ENCODE measurements around the gene CSRP2. TPM values are rescaled to one million over a fixed set of nuclear protein-coding genes. Genes with fewer than 3 reads are reported as not detected.

The CSRP2 gene
- total RNA-seq, 1 experiment from 2014 or later, result 157 TPM

DNA sequence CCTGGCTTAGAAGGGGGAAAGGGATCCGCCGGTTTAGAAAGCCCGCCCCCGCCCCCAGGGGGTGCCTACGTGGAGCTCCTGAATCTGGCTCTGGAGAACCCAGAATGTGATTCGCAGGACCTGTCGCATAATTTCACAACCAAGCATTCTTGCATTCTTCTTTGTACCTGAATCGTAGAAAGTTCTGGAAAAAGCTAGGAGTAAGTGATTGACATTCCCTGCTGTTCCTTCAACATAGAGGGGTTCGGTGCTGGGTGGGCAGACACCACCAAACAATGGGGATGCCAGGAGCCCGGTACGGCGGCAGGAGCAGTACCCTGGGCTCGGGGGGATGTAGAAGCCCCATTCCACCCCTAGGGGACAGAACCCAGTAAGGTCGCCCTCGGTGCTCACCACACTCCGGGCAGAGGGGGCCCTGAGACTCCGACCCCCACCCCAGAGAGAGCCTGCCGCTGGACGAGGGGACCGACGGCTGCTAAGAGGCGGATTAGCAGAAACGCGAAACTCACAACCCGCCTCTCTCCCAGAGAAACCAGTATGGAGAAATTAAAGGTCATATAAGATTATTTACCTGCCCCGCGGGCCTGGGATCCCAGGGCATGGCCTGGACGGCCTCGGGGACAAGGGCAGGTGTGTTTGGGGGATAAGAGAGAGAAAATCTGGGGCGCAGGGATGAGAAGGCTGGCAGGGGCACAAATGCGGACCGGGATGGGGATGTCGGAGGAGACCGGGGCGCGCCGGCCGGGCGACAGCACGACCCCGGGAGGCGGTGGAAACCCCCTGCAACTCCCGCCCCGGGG lies 520 bp downstream of the CSRP2 start:
- ATAC-seq (peak; percentile 60), DNase-seq (ENCODE audit: low spot score) (peak; percentile 74)
- Mint-ChIP-seq H3K4me3 (peak overlapping the region; percentile 95), H3K27ac (peak overlapping the region; percentile 97), H3K9me3 (no peaks in the 10 kb centered on the region), H3K36me3 (no peaks in the 10 kb centered on the region), H3K27me3 (ENCODE audit: low read depth) (no peaks in the 10 kb centered on the region), H3K4me1 (peaks cover 50% of the 10 kb centered on the region)
- TF ChIP-seq RORB (CRISPR knock-in tag; IDR thresholded peaks at IDR 0.05) (0 out of 2 replicates have a peak, but pooled peaks have one; percentile 27), FOXP1 (CRISPR knock-in tag; IDR thresholded peaks at IDR 0.05; ENCODE audit: borderline replicate concordance) (peak; percentile 69; the same call in 1 of the 2 replicates), JAZF1 (CRISPR knock-in tag; IDR thresholded peaks at IDR 0.05) (no peak), SOX15 (CRISPR knock-in tag; IDR thresholded peaks at IDR 0.05) (no peak), ETV6 (CRISPR knock-in tag; IDR thresholded peaks at IDR 0.05) (0 out of 2 replicates have a peak, but pooled peaks have one; percentile 26), GTF2I (CRISPR knock-in tag; conservative IDR thresholded peaks at IDR 0.05) (no peak), E2F5 (CRISPR knock-in tag; IDR thresholded peaks at IDR 0.05) (no peak), FOXK1 (CRISPR knock-in tag; IDR thresholded peaks at IDR 0.05) (peak; percentile 20; the same call in 1 of the 2 replicates), MYBL2 (CRISPR knock-in tag; IDR thresholded peaks at IDR 0.05) (0 out of 2 replicates have a peak, but pooled peaks have one; percentile 41), CREB1 (CRISPR knock-in tag; IDR thresholded peaks at IDR 0.05) (peak; percentile 1; the same call in 1 of the 2 replicates), ZNF423 (CRISPR knock-in tag; IDR thresholded peaks at IDR 0.05) (peak; percentile 65; the same call in 1 of the 2 replicates)
- TF ChIP-seq, protein P1, sequence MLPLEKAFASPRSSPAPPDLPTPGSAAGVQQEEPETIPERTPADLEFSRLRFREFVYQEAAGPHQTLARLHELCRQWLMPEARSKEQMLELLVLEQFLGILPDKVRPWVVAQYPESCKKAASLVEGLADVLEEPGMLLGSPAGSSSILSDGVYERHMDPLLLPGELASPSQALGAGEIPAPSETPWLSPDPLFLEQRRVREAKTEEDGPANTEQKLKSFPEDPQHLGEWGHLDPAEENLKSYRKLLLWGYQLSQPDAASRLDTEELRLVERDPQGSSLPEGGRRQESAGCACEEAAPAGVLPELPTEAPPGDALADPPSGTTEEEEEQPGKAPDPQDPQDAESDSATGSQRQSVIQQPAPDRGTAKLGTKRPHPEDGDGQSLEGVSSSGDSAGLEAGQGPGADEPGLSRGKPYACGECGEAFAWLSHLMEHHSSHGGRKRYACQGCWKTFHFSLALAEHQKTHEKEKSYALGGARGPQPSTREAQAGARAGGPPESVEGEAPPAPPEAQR (CRISPR knock-in tag; IDR thresholded peaks at IDR 0.05), result no peak
- TF ChIP-seq, protein P2, sequence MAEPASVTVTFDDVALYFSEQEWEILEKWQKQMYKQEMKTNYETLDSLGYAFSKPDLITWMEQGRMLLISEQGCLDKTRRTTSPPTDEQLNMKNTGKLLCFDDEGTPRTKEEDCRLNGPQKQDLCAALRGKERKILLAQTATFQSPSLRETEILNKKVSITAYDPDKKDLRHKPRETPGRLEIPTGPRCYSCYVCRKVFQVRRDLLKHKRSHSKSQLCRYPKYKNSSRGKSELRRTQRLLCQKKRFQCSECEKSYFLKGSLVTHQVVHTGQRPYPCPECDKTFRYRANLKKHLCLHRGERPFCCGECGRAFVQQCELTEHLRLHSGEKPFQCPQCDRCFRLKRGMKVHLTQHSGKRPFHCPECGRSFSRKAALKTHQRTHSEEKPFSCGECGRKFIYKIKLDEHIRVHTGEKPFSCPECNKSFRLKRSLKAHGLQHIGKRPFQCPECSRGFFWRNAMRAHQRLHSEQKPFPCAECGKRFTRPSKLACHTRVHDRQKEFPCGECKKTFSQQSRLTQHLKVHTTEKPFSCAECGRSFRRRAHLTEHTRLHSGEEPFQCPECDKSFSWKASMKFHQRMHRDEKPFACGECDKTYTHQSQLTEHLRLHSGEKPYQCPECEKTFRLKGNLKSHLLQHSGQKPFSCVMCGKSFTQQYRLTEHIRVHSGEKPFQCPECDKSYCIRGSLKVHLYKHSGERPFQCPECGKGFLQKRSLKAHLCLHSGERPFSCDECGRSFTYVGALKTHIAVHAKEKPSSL (CRISPR knock-in tag; conservative IDR thresholded peaks at IDR 0.05), result no peak
- ChIA-PET POLR2A (interaction anchor here (0.5 to 1.8 kb wide), 9 partner anchors 10 to 247 kb away, joined by 3 to 5 read pairs (median 3); partner anchors contain the start of gene ZDHHC17), CTCF (interaction anchor here (0.6 to 2.7 kb wide), 13 partner anchors 8 to 1238 kb away, joined by 3 to 24 read pairs (median 3); no protein-coding TSS in a partner anchor)

DNA sequence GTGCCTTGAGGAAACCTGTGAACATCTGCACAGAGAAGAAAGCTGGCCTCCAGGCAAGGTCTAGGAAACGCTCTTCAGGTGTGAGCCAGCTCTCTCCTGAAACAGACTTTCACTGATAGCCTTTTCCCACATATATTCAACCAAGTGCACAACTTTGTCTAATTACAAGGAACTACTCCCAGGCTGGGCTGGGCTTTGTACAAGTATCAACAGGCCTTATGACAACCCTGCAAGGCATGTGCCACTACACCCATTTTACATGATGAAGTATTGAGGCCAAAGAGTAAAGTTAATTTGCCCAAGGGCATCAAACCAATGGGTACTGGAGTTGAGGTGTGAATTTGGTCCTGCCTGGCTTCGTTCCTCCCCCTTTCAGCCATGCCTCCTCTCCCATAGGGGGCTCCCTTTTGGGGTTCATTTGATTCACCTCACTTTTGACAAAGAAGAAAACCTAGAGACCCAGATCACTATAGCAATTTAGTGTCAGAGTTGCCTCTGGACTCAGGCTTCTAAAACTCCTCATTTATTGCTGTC lies 2.1 kb downstream of the CSRP2 start:
- no peaks in the 10 kb centered on the region for H3K36me3 Mint-ChIP-seq
- no peak for ATAC-seq
- H3K9me3 Mint-ChIP-seq, result no peaks in the 10 kb centered on the region
- ChIA-PET CTCF (no interaction called here), POLR2A (no interaction called here)
- H3K4me3 Mint-ChIP-seq, result peak overlapping the region; percentile 95
- H3K27me3 Mint-ChIP-seq (ENCODE audit: low read depth), result no peaks in the 10 kb centered on the region
- DNase-seq (ENCODE audit: low spot score), result no peak
- H3K4me1 Mint-ChIP-seq, result peaks cover 65% of the 10 kb centered on the region
- TF ChIP-seq, protein P3, sequence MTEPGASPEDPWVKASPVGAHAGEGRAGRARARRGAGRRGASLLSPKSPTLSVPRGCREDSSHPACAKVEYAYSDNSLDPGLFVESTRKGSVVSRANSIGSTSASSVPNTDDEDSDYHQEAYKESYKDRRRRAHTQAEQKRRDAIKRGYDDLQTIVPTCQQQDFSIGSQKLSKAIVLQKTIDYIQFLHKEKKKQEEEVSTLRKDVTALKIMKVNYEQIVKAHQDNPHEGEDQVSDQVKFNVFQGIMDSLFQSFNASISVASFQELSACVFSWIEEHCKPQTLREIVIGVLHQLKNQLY (CRISPR knock-in tag; IDR thresholded peaks at IDR 0.05), result no peak
- TF ChIP-seq ATF3 (CRISPR knock-in tag; conservative IDR thresholded peaks at IDR 0.05) (no peak), GRHL2 (CRISPR knock-in tag; IDR thresholded peaks at IDR 0.05; ENCODE audit: insufficient replicate concordance, severe bottlenecking) (no peak), ZNF138 (CRISPR knock-in tag; conservative IDR thresholded peaks at IDR 0.05) (no peak), GABPB1 (CRISPR knock-in tag; IDR thresholded peaks at IDR 0.05) (no peak), TCF7 (CRISPR knock-in tag; IDR thresholded peaks at IDR 0.05; ENCODE audit: low read depth) (no peak), FOXK1 (CRISPR knock-in tag; IDR thresholded peaks at IDR 0.05) (no peak), SP1 (CRISPR knock-in tag; conservative IDR thresholded peaks at IDR 0.05) (no peak), USF2 (CRISPR knock-in tag; IDR thresholded peaks at IDR 0.05) (no peak)
- TF ChIP-seq, protein P4, sequence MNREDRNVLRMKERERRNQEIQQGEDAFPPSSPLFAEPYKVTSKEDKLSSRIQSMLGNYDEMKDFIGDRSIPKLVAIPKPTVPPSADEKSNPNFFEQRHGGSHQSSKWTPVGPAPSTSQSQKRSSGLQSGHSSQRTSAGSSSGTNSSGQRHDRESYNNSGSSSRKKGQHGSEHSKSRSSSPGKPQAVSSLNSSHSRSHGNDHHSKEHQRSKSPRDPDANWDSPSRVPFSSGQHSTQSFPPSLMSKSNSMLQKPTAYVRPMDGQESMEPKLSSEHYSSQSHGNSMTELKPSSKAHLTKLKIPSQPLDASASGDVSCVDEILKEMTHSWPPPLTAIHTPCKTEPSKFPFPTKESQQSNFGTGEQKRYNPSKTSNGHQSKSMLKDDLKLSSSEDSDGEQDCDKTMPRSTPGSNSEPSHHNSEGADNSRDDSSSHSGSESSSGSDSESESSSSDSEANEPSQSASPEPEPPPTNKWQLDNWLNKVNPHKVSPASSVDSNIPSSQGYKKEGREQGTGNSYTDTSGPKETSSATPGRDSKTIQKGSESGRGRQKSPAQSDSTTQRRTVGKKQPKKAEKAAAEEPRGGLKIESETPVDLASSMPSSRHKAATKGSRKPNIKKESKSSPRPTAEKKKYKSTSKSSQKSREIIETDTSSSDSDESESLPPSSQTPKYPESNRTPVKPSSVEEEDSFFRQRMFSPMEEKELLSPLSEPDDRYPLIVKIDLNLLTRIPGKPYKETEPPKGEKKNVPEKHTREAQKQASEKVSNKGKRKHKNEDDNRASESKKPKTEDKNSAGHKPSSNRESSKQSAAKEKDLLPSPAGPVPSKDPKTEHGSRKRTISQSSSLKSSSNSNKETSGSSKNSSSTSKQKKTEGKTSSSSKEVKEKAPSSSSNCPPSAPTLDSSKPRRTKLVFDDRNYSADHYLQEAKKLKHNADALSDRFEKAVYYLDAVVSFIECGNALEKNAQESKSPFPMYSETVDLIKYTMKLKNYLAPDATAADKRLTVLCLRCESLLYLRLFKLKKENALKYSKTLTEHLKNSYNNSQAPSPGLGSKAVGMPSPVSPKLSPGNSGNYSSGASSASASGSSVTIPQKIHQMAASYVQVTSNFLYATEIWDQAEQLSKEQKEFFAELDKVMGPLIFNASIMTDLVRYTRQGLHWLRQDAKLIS (CRISPR knock-in tag; IDR thresholded peaks at IDR 0.05; ENCODE audit: borderline replicate concordance), result no peak
- H3K27ac Mint-ChIP-seq, result no peak overlapping the region

Data from WTC11 (cell line).